VCaP (cell line): Measurements from ENCODE around the gene ADD1.

Source experiments
- H3K27ac ChIP-seq: fragments of 450-650 bp; 2 replicates; pipeline ENCODE4 v1.5.1; 2017
- CTCF ChIP-seq: fragments of 450-650 bp; conservative IDR thresholded peaks from 2 replicates; pipeline ENCODE4 v1.5.1; 2017; ENCODE audit warnings: mild to moderate bottlenecking, moderate library complexity

ADD1 gene

GRCh38 chr4:2820216-2820982 lies 23.2 kb upstream of the ADD1 start:
- no peak overlapping the region for H3K27ac ChIP-seq
- no peak for TF ChIP-seq CTCF

- no peak overlapping the region for H3K27ac ChIP-seq
- TF ChIP-seq CTCF: no peak
Measured at GRCh38 chr4:2822461-2823300, 21.0 kb upstream of the ADD1 start.

- no peak for TF ChIP-seq CTCF
- H3K27ac ChIP-seq: no peak overlapping the region
Measured at GRCh38 chr4:2823301-2823670, 20.4 kb upstream of the ADD1 start.

GRCh38 chr4:2823671-2824328 lies 19.8 kb upstream of the ADD1 start:
- no peak for TF ChIP-seq CTCF
- no peak overlapping the region for H3K27ac ChIP-seq

- no peak for TF ChIP-seq CTCF
- H3K27ac ChIP-seq: no peak overlapping the region
Measured at GRCh38 chr4:2824329-2824835, 19.3 kb upstream of the ADD1 start.

GRCh38 chr4:2824836-2825381 lies 18.7 kb upstream of the ADD1 start:
- TF ChIP-seq CTCF: no peak

GRCh38 chr4:2825740-2826139 lies 17.9 kb upstream of the ADD1 start:
- H3K27ac ChIP-seq: no peak overlapping the region
- TF ChIP-seq CTCF: no peak

More at GRCh38 chr4:2824836-2825381, 18.7 kb upstream of the ADD1 start:
- H3K27ac ChIP-seq: no peak overlapping the region
